GM23338 (cell line): ENCODE data around the gene HNRNPC. TPM values are rescaled to one million over a fixed set of nuclear protein-coding genes. Genes with fewer than 3 reads are reported as not detected.

Experiments
- ATAC-seq: fragments of 200-7000 bp; cut with Tn5 transposase; 3 replicates; pipeline ENCODE4 v1.9.1; 2020
- DNase-seq: peaks from one replicate; pipeline ENCODE4 v3.0.0-alpha.2; 2015; ENCODE audit warnings: low spot score
- H2AFZ ChIP-seq: fragments of 200-600 bp; sonication (generic); 2 replicates; pipeline ENCODE4 v1.8.0; 2016; ENCODE audit warnings: antibody characterized with exemption, mild to moderate bottlenecking, moderate library complexity
- H3F3A ChIP-seq: fragments of 200-600 bp; sonication (generic); replicated peaks from 2 replicates; pipeline ENCODE4 v1.8.0; 2017; ENCODE audit warnings: antibody characterized with exemption, mixed run types, low read depth
- H3K27ac ChIP-seq: fragments of 200-600 bp; sonication (generic); 2 replicates; pipeline ENCODE4 v1.6.1; 2016; ENCODE audit warnings: low read depth
- H3K27me3 ChIP-seq: fragments of 200-600 bp; sonication (generic); 2 replicates; pipeline ENCODE4 v1.8.0; 2016; ENCODE audit warnings: mild to moderate bottlenecking, mixed run types, moderate library complexity; ENCODE audit not compliant: insufficient read depth
- H3K36me3 ChIP-seq: fragments of 200-600 bp; sonication (generic); 2 replicates; pipeline ENCODE4 v1.8.0; 2016; ENCODE audit warnings: mild to moderate bottlenecking; ENCODE audit not compliant: insufficient read depth
- H3K4me1 ChIP-seq: fragments of 200-600 bp; sonication (generic); 2 replicates; pipeline ENCODE4 v1.8.0; 2016; ENCODE audit warnings: mild to moderate bottlenecking, moderate library complexity; ENCODE audit not compliant: insufficient read depth
- H3K4me2 ChIP-seq: fragments of 200-600 bp; sonication (generic); 2 replicates; pipeline ENCODE4 v1.7.1; 2017; ENCODE audit warnings: mixed run types
- H3K4me3 ChIP-seq: fragments of 200-600 bp; sonication (generic); 2 replicates; pipeline ENCODE4 v1.6.1; 2016; ENCODE audit warnings: mixed run types
- H3K79me2 ChIP-seq: fragments of 200-600 bp; sonication (generic); replicated peaks from 2 replicates; pipeline ENCODE4 v1.8.0; 2017; ENCODE audit warnings: mild to moderate bottlenecking; ENCODE audit not compliant: insufficient read depth
- H3K9me2 ChIP-seq: fragments of 200-600 bp; sonication (generic); 2 replicates; pipeline ENCODE4 v1.8.0; 2017; ENCODE audit not compliant: insufficient read depth
- H4K20me1 ChIP-seq: fragments of 200-600 bp; sonication (generic); replicated peaks from 2 replicates; pipeline ENCODE4 v1.8.0; 2017; ENCODE audit warnings: mild to moderate bottlenecking; ENCODE audit not compliant: insufficient read depth
- H3K27ac Mint-ChIP-seq: 2 replicates; pipeline ENCODE4 v1.8.0; 2020; ENCODE audit warnings: inconsistent platforms, mild to moderate bottlenecking, moderate library complexity, mixed read lengths
- H3K27me3 Mint-ChIP-seq: 3 replicates; pipeline ENCODE4 v1.8.0; 2022; ENCODE audit warnings: low read depth, mild to moderate bottlenecking, moderate library complexity, mixed read lengths, inconsistent platforms; ENCODE audit not compliant: insufficient read depth, poor library complexity
- H3K36me3 Mint-ChIP-seq: 3 replicates; pipeline ENCODE4 v1.8.0; 2021; ENCODE audit warnings: low read depth, mild to moderate bottlenecking, inconsistent platforms, moderate library complexity, mixed read lengths
- H3K4me1 Mint-ChIP-seq: 3 replicates; pipeline ENCODE4 v1.8.0; 2020; ENCODE audit warnings: mild to moderate bottlenecking, inconsistent platforms, mixed read lengths
- H3K4me3 Mint-ChIP-seq: 3 replicates; pipeline ENCODE4 v1.8.0; 2021; ENCODE audit warnings: moderate library complexity, mild to moderate bottlenecking, inconsistent platforms, mixed read lengths
- H3K9me3 Mint-ChIP-seq: 3 replicates; pipeline ENCODE4 v1.8.0; 2020; ENCODE audit warnings: moderate library complexity, mild to moderate bottlenecking, inconsistent platforms, mixed read lengths
- CREB1 ChIP-seq: fragments of 250-450 bp; sonication (Bioruptor Pico); IDR thresholded peaks from 2 replicates; pipeline ENCODE4 v1.5.0; 2020; ENCODE audit warnings: low read depth, mild to moderate bottlenecking, moderate library complexity
- CTCF ChIP-seq, 2 experiments: fragments of 200-600 bp in 1 of 2; sonication (generic) in 1 of 2; conservative IDR thresholded peaks; 2 replicates each; pipeline versions ENCODE4 v1.5.1 to v1.6.1; 2016 to 2017; ENCODE audit warnings: antibody characterized with exemption in 2 of 2, low read depth in 2 of 2, mild to moderate bottlenecking in 2 of 2, moderate library complexity in 1 of 2
- ETS1 ChIP-seq: IDR thresholded peaks from 2 replicates; pipeline ENCODE4 v1.6.1; 2016; ENCODE audit warnings: antibody characterized with exemption
- EZH2 ChIP-seq: fragments of 200-600 bp; sonication (generic); IDR thresholded peaks from one replicate; pipeline ENCODE4 v1.8.0; 2017; ENCODE audit warnings: antibody characterized with exemption, mild to moderate bottlenecking, low read depth; ENCODE audit not compliant: unreplicated experiment
- EZH2phosphoT487 ChIP-seq: fragments of 200-600 bp; sonication (generic); IDR thresholded peaks from one replicate; pipeline ENCODE4 v1.8.1; 2018; ENCODE audit warnings: antibody characterized with exemption; ENCODE audit not compliant: unreplicated experiment
- JUNB ChIP-seq: IDR thresholded peaks from one replicate; pipeline ENCODE4 v1.6.1; 2016; ENCODE audit warnings: antibody characterized with exemption; ENCODE audit not compliant: unreplicated experiment
- NANOG ChIP-seq: IDR thresholded peaks from 2 replicates; pipeline ENCODE4 v1.6.1; 2016; ENCODE audit warnings: antibody characterized with exemption, borderline replicate concordance
- POLR2AphosphoS5 ChIP-seq: IDR thresholded peaks from 2 replicates; pipeline ENCODE4 v1.6.1; 2016; ENCODE audit warnings: antibody characterized with exemption, low read depth
- REST ChIP-seq: IDR thresholded peaks from one replicate; pipeline ENCODE4 v1.6.1; 2018; ENCODE audit warnings: antibody characterized with exemption; ENCODE audit not compliant: unreplicated experiment
- STAT1 ChIP-seq: IDR thresholded peaks from one replicate; pipeline ENCODE4 v1.6.1; 2016; ENCODE audit warnings: antibody characterized with exemption; ENCODE audit not compliant: unreplicated experiment
- ZNF114 ChIP-seq: fragments of 250-450 bp; sonication (Bioruptor Pico); IDR thresholded peaks from 2 replicates; pipeline ENCODE4 v1.5.0; 2020; ENCODE audit warnings: mild to moderate bottlenecking, moderate library complexity
- ZNF331 ChIP-seq: fragments of 250-450 bp; sonication (Bioruptor Pico); IDR thresholded peaks from 2 replicates; pipeline ENCODE4 v1.5.0; 2020; ENCODE audit warnings: low read depth, mild to moderate bottlenecking, moderate library complexity
- ZNF462 ChIP-seq: fragments of 250-450 bp; sonication (Bioruptor Pico); IDR thresholded peaks from 2 replicates; pipeline ENCODE4 v1.5.0; 2020; ENCODE audit warnings: mild to moderate bottlenecking, moderate library complexity
- polyA plus RNA-seq: library from polyadenylated mRNA; unstranded; fragments of >200 nt; fragmentation: Nextera tagmentation; extraction: Ambion mirVana; gene quantifications from 2 replicates; pipeline ENCODE4 v1.2.1, GENCODE V29; 2016
- total RNA-seq: library from RNA; depleted of rRNA; stranded (reverse); fragments of >200 nt; shearing (Covaris generic); gene quantifications from 2 replicates; pipeline ENCODE4 v1.2.3, GENCODE V29; 2014

Gene HNRNPC
- total and polyA plus RNA-seq, 2 experiments from 2014 or later: 1,259 to 1,296 TPM

GRCh38 chr14:21208554-21208953, 60.7 kb downstream of the HNRNPC start:
- peaks cover 54% of the 10 kb centered on the region for H3K36me3 ChIP-seq
- Mint-ChIP-seq H3K4me3 (no peak overlapping the region), H3K9me3 (no peaks in the 10 kb centered on the region; the same call in 2 of the 3 replicates), H3K36me3 (peaks cover 71% of the 10 kb centered on the region), H3K27ac (no peak overlapping the region), H3K27me3 (peaks cover 29% of the 10 kb centered on the region), H3K4me1 (peaks cover 77% of the 10 kb centered on the region)
- TF ChIP-seq ZNF331 (CRISPR knock-in tag): no peak
- TF ChIP-seq REST: no peak
- TF ChIP-seq EZH2: no peak
- TF ChIP-seq CTCF (conservative IDR thresholded peaks at IDR 0.05; ENCODE audit: low read depth in 2 of 2): no peak
- TF ChIP-seq CREB1 (CRISPR knock-in tag): no peak
- no peak for TF ChIP-seq STAT1
- TF ChIP-seq ETS1: no peak
- no peak for TF ChIP-seq POLR2AphosphoS5
- TF ChIP-seq JUNB: no peak
- TF ChIP-seq NANOG: no peak
- no peak for TF ChIP-seq ZNF114
- no peak for TF ChIP-seq ZNF462 (CRISPR knock-in tag)
- TF ChIP-seq EZH2phosphoT487: no peak
- H3K9me2 ChIP-seq: no peaks in the 10 kb centered on the region
- peaks cover 56% of the 10 kb centered on the region for H4K20me1 ChIP-seq
- ATAC-seq (no peak), DNase-seq (no peak)
- no peak overlapping the region for H3K4me3 ChIP-seq
- H3K4me2 ChIP-seq: no peak overlapping the region
- peaks cover 74% of the 10 kb centered on the region for H3F3A ChIP-seq
- H3K4me1 ChIP-seq: peaks cover 45% of the 10 kb centered on the region
- no peaks in the 10 kb centered on the region for H3K27me3 ChIP-seq
- no peak overlapping the region for H3K27ac ChIP-seq
- peaks cover 20% of the 10 kb centered on the region for H3K79me2 ChIP-seq
- no peak overlapping the region for H2AFZ ChIP-seq
